Measurements from ENCODE around the gene AP1M1.

Gene AP1M1

GRCh38 chr19:16228637-16229321 is 31.1 kb downstream of the AP1M1 start:
- H3K4me3 ChIP-seq (ENCODE audit: low read depth, low read length), result no peak overlapping the region
- in situ Hi-C loops (cut with HindIII; ENCODE audit: low sequenced_read_pairs), result no loop called here
- no peak for TF ChIP-seq CTCF (IDR thresholded peaks at IDR 0.05; ENCODE audit: low read depth, low read length, missing control alignments)
- no peak for DNase-seq (ENCODE audit: low read depth)

- no peak for TF ChIP-seq CTCF (IDR thresholded peaks at IDR 0.05; ENCODE audit: low read depth, low read length, missing control alignments)
- in situ Hi-C loops (cut with HindIII; ENCODE audit: low sequenced_read_pairs), result no loop called here
- no peak for DNase-seq (ENCODE audit: low read depth)
- H3K4me3 ChIP-seq (ENCODE audit: low read depth, low read length), result no peak overlapping the region
Measured at GRCh38 chr19:16229322-16229641, 31.6 kb downstream of the AP1M1 start.

- in situ Hi-C loops (cut with HindIII; ENCODE audit: low sequenced_read_pairs), result no loop called here
- DNase-seq (ENCODE audit: low read depth), result no peak
- no peak overlapping the region for H3K4me3 ChIP-seq (ENCODE audit: low read depth, low read length)
- TF ChIP-seq CTCF (IDR thresholded peaks at IDR 0.05; ENCODE audit: low read depth, low read length, missing control alignments), result no peak
Measured at GRCh38 chr19:16232127-16232526, 34.4 kb downstream of the AP1M1 start.

- DNase-seq (ENCODE audit: low read depth), result no peak
- no peak overlapping the region for H3K4me3 ChIP-seq (ENCODE audit: low read depth, low read length)
- TF ChIP-seq CTCF (IDR thresholded peaks at IDR 0.05; ENCODE audit: low read depth, low read length, missing control alignments), result no peak
- in situ Hi-C loops (cut with HindIII; ENCODE audit: low sequenced_read_pairs), result no loop called here
Measured at GRCh38 chr19:16232568-16232967, 34.9 kb downstream of the AP1M1 start.

- H3K4me3 ChIP-seq (ENCODE audit: low read depth, low read length), result no peak overlapping the region
- in situ Hi-C loops (cut with HindIII; ENCODE audit: low sequenced_read_pairs), result no loop called here
- TF ChIP-seq CTCF (IDR thresholded peaks at IDR 0.05; ENCODE audit: low read depth, low read length, missing control alignments), result no peak
- no peak for DNase-seq (ENCODE audit: low read depth)
Measured at GRCh38 chr19:16233081-16233776, 35.5 kb downstream of the AP1M1 start.

- in situ Hi-C loops (cut with HindIII; ENCODE audit: low sequenced_read_pairs), result no loop called here
- TF ChIP-seq CTCF (IDR thresholded peaks at IDR 0.05; ENCODE audit: low read depth, low read length, missing control alignments), result no peak
- H3K4me3 ChIP-seq (ENCODE audit: low read depth, low read length), result no peak overlapping the region
- no peak for DNase-seq (ENCODE audit: low read depth)
Measured at GRCh38 chr19:16233836-16234551, 36.3 kb downstream of the AP1M1 start.
